Measurements from ENCODE around the gene MRPL18. TPM values are rescaled to one million over a fixed set of nuclear protein-coding genes. Genes with fewer than 3 reads are reported as not detected.

MRPL18 gene
- total and polyA plus RNA-seq, 9 donors: 66.7 to 80.2 (median 74.6) TPM

DNA sequence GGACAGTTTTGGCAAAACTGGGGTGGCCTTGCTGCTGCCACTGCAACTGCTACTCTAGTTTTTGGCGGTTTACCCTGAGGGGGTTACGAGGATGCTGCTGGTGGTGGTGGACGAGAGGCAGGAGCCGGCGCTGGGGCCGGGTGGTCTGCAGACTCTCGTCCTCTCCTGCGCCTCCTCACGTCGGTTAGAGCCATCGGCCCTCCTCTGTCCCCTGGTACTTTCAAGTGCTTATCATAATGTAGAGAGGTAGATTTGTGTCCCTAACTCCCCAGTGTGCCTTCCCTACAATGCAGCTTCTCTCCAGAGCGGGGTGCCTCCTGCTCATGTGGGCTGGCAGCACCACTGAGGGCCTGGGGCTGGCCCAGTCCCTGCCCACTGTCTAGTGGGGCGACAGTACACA lies 35.7 kb downstream of the MRPL18 start:
- 89% methylated on average over 7 of the region's 13 CpGs for WGBS (ENCODE audit: insufficient coverage)
- Histone ChIP-seq H3K27ac (ENCODE audit: low read length) (no peak overlapping the region), H3K9me3 (replicated peaks; ENCODE audit: control insufficient read depth, low read depth, low read length) (no peaks in the 10 kb centered on the region), H3K4me1 (ENCODE audit: control insufficient read depth, insufficient read depth, low read length) (peaks cover 41% of the 10 kb centered on the region), H3K4me3 (ENCODE audit: low read length) (no peak overlapping the region), H3K36me3 (ENCODE audit: control insufficient read depth, insufficient read depth, low read length) (no peaks in the 10 kb centered on the region), H3K27me3 (ENCODE audit: control insufficient read depth, insufficient read depth, low read length) (no peaks in the 10 kb centered on the region)
- no peak for DNase-seq

DNA sequence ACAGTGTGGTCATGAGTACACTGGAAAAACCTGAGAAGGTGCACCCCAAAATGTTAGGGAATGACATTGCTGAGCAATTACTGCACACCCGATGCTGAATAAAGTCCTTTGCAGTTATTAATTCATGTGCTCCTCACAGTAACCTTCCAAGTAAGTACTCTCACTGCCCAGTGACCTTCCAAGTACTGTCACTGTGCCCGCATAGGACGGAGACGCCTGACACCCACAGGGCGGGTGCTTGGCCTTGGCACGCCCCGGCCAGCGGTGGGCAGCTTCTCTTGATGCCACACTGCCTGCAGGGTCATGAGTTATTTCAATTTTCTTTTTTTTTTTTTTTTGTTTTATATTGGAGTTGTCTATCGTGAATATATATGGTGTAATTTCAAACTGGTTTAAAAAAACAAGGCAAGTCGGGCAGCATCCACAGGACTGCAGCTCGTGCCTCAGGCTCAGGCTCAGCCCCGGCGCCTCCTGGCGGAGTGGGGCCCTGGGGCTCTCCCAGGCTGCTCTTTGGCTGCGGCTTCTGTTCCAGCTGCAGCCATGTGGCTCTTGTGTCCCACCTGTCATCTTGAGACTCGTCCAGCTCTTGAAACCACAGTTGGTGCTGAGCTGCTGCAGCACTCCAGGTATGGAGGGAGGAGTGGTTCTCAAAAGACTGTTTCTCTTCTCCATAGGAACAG lies 36.8 kb downstream of the MRPL18 start:
- H3K27ac ChIP-seq (ENCODE audit: low read length): peak overlapping the region; percentile 59
- no peaks in the 10 kb centered on the region for H3K27me3 ChIP-seq (ENCODE audit: control insufficient read depth, insufficient read depth, low read length)
- H3K4me3 ChIP-seq (ENCODE audit: low read length): no peak overlapping the region
- peak; percentile 69 for DNase-seq
- 70% methylated on average over 10 of the region's 16 CpGs for WGBS (ENCODE audit: insufficient coverage)
- peaks cover 47% of the 10 kb centered on the region for H3K4me1 ChIP-seq (ENCODE audit: control insufficient read depth, insufficient read depth, low read length)
- no peaks in the 10 kb centered on the region for H3K36me3 ChIP-seq (ENCODE audit: control insufficient read depth, insufficient read depth, low read length)
- H3K9me3 ChIP-seq (replicated peaks; ENCODE audit: control insufficient read depth, low read depth, low read length): no peaks in the 10 kb centered on the region

DNA sequence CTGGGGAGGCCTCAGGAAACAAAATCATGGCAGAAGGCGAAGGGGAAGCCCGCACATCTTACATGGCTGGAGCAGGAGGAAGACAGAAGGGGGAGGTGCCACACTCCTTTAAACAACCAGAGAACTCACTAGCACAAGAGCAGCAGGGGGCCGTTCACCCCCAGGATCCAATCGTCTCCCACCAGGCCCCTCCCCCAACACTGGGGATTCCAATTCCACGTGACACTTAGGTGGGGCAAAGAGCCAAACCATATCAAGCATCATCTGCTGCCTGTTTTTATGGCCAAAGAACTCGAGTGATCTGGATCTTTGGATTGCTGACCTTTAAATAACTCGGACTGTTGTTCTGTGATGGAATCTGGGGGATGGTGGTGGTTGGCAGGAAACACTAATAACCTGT lies 37.8 kb downstream of the MRPL18 start:
- DNase-seq: peak; percentile 62
- Histone ChIP-seq H3K27ac (ENCODE audit: low read length) (peak overlapping the region; percentile 59), H3K4me1 (ENCODE audit: control insufficient read depth, insufficient read depth, low read length) (peaks cover 47% of the 10 kb centered on the region), H3K36me3 (ENCODE audit: control insufficient read depth, insufficient read depth, low read length) (no peaks in the 10 kb centered on the region), H3K9me3 (replicated peaks; ENCODE audit: control insufficient read depth, low read depth, low read length) (no peaks in the 10 kb centered on the region), H3K27me3 (ENCODE audit: control insufficient read depth, insufficient read depth, low read length) (no peaks in the 10 kb centered on the region), H3K4me3 (ENCODE audit: low read length) (no peak overlapping the region)
- 18% methylated on average over 3 of the region's 7 CpGs for WGBS (ENCODE audit: insufficient coverage)

DNA sequence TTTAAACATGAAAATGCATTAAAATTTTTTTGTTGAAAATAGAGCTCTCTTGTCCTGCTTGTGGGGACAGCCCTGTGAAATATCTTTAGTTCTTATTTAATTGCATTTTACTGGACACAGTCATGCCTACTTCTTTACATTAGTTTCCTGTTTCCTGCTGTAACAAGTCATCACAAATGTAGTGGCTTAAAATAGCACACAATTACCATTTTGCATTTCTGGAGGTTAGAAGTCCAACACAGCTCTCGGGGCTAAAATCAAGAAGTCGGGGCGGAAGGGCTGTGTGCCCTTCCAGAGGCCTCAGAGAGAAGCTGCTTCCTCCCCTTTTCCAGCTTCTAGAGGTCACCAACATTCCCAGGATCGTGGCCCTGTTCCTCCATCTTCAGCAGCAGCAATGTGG lies 39.3 kb downstream of the MRPL18 start:
- peak; percentile 33 for DNase-seq
- H3K4me3 ChIP-seq (ENCODE audit: low read length): no peak overlapping the region
- H3K4me1 ChIP-seq (ENCODE audit: control insufficient read depth, insufficient read depth, low read length): peaks cover 47% of the 10 kb centered on the region
- H3K36me3 ChIP-seq (ENCODE audit: control insufficient read depth, insufficient read depth, low read length): no peaks in the 10 kb centered on the region
- 44% methylated on average over 3 of the region's 4 CpGs for WGBS (ENCODE audit: insufficient coverage)
- H3K27me3 ChIP-seq (ENCODE audit: control insufficient read depth, insufficient read depth, low read length): no peaks in the 10 kb centered on the region
- H3K9me3 ChIP-seq (replicated peaks; ENCODE audit: control insufficient read depth, low read depth, low read length): no peaks in the 10 kb centered on the region
- H3K27ac ChIP-seq (ENCODE audit: low read length): peak overlapping the region; percentile 74

DNA sequence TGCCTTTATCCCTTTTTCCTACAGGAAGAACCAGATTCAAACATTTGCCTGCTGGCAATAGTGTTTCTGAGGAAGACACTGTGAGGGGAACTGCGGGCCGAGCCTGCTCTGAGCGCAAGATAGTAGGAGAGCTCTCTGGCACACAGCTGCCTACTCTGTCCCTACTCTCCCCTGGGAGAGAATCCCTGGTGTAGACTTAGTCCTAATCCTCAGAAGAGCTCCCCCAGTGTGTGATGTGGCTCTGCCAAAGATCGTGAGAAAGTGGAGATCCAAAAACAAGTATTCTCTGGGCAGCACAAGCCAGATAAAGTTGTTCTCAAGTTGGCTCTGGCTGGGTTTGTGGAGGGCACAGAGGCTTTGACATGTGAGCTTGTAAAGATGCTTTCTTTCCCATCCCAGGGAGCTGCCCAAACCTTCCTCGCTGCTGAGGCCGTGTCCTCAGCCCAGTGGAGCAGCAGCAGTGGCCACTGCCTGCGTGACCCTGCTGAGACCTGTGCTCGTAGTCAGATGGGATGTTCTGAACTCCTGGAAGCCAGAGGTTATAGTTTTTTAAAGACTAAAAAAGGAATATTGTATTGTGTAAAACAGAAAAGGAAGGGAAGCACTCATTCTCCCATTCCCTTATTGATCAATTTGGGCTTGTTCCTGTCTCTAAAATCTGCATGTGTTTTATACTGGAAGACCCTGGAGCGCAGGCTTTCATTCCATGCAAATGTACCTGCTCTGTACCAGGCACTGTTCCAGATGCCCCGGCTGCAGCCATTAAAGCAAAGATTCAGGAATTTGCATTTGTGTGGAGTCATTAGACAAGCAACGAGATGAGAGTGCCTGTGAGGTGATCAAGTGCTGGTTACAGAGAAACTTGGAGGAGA lies 40.5 kb downstream of the MRPL18 start:
- H3K27me3 ChIP-seq (ENCODE audit: control insufficient read depth, insufficient read depth, low read length): no peaks in the 10 kb centered on the region
- DNase-seq: no peak
- no peaks in the 10 kb centered on the region for H3K9me3 ChIP-seq (replicated peaks; ENCODE audit: control insufficient read depth, low read depth, low read length)
- WGBS (ENCODE audit: insufficient coverage): 56% methylated on average over 5 of the region's 11 CpGs
- no peak overlapping the region for H3K4me3 ChIP-seq (ENCODE audit: low read length)
- peak overlapping the region; percentile 13 for H3K27ac ChIP-seq (ENCODE audit: low read length)
- H3K36me3 ChIP-seq (ENCODE audit: control insufficient read depth, insufficient read depth, low read length): no peaks in the 10 kb centered on the region
- peaks cover 47% of the 10 kb centered on the region for H3K4me1 ChIP-seq (ENCODE audit: control insufficient read depth, insufficient read depth, low read length)

DNA sequence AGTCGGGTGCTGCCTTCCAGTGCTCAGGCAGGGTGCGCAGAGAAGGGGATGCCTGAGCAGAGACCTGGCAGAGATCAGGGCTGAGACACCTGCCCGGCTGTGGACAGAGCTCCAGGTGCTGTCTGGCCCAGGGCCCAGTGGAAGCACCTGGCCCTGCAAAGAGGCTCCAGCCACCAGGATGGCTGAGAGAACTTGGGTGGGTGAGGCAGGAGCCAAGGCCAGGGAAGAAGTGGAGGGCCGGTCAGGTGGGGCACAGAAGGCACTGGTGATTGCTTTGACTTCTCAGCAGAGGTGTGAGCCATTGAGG lies 41.1 kb downstream of the MRPL18 start:
- 79% methylated on average over 4 of the region's 4 CpGs for WGBS (ENCODE audit: insufficient coverage)

DNA sequence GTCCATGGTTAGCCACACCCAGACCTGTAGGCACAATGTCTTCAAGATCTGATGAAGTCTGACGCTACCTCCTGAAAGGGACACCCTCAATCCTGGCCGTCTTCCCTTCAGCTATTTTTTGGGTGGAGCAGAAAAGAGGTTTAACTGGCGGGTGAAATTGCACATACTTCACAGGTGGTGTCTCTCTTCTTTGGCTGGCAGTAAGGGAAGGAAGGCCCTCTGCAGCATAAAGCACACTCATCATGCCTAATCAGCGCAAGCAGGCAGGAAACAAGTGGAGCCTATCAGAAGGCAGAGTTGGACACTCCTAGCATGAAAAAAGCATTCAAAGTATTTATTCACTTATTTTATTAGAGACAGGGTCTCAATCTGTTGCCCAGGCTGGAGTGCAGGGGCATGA lies 42.7 kb downstream of the MRPL18 start:
- Histone ChIP-seq H3K4me1 (ENCODE audit: control insufficient read depth, insufficient read depth, low read length) (peaks cover 35% of the 10 kb centered on the region), H3K36me3 (ENCODE audit: control insufficient read depth, insufficient read depth, low read length) (no peaks in the 10 kb centered on the region), H3K27ac (ENCODE audit: low read length) (no peak overlapping the region), H3K9me3 (replicated peaks; ENCODE audit: control insufficient read depth, low read depth, low read length) (no peaks in the 10 kb centered on the region), H3K4me3 (ENCODE audit: low read length) (no peak overlapping the region), H3K27me3 (ENCODE audit: control insufficient read depth, insufficient read depth, low read length) (no peaks in the 10 kb centered on the region)
- no CpG with 5 or more reads among the region's 4 CpGs for WGBS (ENCODE audit: insufficient coverage)
- DNase-seq: no peak

More for the DNA sequence above, 41.1 kb downstream of the MRPL18 start:
- no peak overlapping the region for H3K4me3 ChIP-seq (ENCODE audit: low read length)
- H3K27me3 ChIP-seq (ENCODE audit: control insufficient read depth, insufficient read depth, low read length): no peaks in the 10 kb centered on the region
- no peak for DNase-seq
- H3K4me1 ChIP-seq (ENCODE audit: control insufficient read depth, insufficient read depth, low read length): peaks cover 43% of the 10 kb centered on the region
- H3K9me3 ChIP-seq (replicated peaks; ENCODE audit: control insufficient read depth, low read depth, low read length): no peaks in the 10 kb centered on the region
- no peaks in the 10 kb centered on the region for H3K36me3 ChIP-seq (ENCODE audit: control insufficient read depth, insufficient read depth, low read length)
- H3K27ac ChIP-seq (ENCODE audit: low read length): no peak overlapping the region

DNA sequence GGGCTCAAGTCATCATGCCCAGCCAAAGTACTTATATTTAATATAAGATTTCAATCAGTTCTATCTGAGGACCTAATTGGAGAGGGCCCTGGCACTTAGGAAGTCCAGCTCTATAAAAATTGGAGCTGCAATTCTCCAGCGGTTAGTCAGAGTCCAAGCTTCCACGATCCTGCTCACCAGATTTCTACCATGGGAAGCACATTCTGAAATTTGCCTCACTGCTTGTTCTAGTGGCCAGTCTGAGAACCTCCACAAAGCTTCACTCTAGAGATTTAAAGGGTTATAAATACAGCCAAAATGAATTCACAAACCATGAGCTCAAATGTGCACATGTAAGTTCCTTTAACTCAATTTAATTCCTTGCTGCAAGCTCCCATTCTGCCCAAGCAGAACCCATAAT lies 43.3 kb downstream of the MRPL18 start:
- H3K36me3 ChIP-seq (ENCODE audit: control insufficient read depth, insufficient read depth, low read length): no peaks in the 10 kb centered on the region
- no peak overlapping the region for H3K27ac ChIP-seq (ENCODE audit: low read length)
- DNase-seq: peak; percentile 37

DNA sequence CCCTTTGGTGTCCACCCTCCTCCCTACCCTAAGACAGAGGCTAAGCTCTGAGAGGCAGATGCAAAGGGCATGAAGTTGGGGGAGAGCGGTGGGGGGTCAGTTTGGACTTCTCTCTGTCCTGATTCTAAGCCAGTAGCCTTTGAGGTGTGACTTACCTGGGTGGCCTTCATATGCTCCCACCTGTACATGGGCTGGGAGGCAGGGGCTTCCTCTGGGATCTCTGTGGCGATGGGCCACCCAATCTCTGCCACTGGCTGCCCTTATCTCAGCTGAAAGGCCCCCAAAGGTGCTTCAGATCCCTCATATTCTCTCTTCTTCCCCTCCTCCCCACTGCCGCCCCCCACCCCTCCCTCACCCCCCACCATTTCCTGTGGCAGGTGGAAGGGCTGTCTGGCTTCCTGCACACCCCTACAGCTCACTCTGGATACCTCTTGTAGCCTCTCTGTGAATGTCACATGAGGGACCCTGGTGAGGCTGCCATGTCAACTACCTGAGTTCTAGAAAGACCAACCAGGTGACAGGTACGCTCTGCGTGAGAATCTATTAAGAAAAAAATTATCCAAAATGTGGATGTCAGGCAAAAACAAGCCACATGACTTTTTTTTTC lies 43.8 kb downstream of the MRPL18 start:
- H3K27ac ChIP-seq (ENCODE audit: low read length): no peak overlapping the region
- whole genome bisulfite sequencing (ENCODE audit: insufficient coverage): 100% methylated on average over 2 of the region's 5 CpGs
- no peak for DNase-seq
- H3K27me3 ChIP-seq (ENCODE audit: control insufficient read depth, insufficient read depth, low read length): no peaks in the 10 kb centered on the region
- peaks cover 27% of the 10 kb centered on the region for H3K4me1 ChIP-seq (ENCODE audit: control insufficient read depth, insufficient read depth, low read length)
- H3K36me3 ChIP-seq (ENCODE audit: control insufficient read depth, insufficient read depth, low read length): no peaks in the 10 kb centered on the region
- H3K9me3 ChIP-seq (replicated peaks; ENCODE audit: control insufficient read depth, low read depth, low read length): no peaks in the 10 kb centered on the region
- H3K4me3 ChIP-seq (ENCODE audit: low read length): no peak overlapping the region

More for the DNA sequence above, 43.3 kb downstream of the MRPL18 start:
- Histone ChIP-seq H3K9me3 (replicated peaks; ENCODE audit: control insufficient read depth, low read depth, low read length) (no peaks in the 10 kb centered on the region), H3K4me3 (ENCODE audit: low read length) (no peak overlapping the region), H3K27me3 (ENCODE audit: control insufficient read depth, insufficient read depth, low read length) (no peaks in the 10 kb centered on the region), H3K4me1 (ENCODE audit: control insufficient read depth, insufficient read depth, low read length) (peaks cover 32% of the 10 kb centered on the region)
- 33% methylated on average over 2 of the region's 2 CpGs for WGBS (ENCODE audit: insufficient coverage)

DNA sequence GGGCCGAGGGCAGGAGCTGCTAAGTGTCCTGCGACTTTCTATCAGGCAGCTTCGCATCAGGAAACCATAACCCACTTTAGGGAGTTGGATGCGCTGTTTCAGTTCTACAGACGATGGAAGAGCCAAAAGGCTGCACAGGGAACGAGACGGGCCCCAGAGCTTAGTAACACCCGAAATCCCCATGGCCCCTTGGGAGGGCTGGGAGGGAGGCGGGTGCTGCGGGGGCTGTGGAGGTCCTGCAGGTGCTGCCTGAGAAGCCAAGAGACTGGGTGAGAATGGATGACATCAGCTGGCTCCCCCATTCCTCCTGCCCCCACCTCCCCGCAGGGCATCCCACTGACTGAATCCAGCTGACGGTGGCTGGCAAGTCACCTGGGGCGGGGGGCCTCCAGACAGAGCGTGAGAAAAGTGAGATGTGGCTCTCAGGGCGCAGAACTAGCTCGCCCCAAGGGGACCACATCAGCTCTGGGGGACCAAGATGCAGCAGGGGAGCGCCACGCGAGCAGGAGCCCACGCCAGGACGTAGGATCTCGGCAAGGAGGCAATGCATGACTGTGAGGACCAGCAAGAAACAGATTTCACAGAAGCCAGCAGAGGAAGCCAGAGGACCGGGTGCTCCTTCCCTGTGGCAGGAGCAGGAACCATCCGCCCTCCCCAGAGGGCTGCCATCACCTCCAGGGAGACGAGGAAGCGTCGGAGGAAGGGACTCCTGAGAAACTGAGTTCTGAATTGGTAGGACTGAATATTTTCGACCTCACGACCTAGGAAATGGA lies 46.6 kb downstream of the MRPL18 start:
- Histone ChIP-seq H3K4me1 (ENCODE audit: control insufficient read depth, insufficient read depth, low read length) (peaks cover 6% of the 10 kb centered on the region), H3K27ac (ENCODE audit: low read length) (no peak overlapping the region), H3K36me3 (ENCODE audit: control insufficient read depth, insufficient read depth, low read length) (no peaks in the 10 kb centered on the region), H3K4me3 (ENCODE audit: low read length) (no peak overlapping the region), H3K27me3 (ENCODE audit: control insufficient read depth, insufficient read depth, low read length) (no peaks in the 10 kb centered on the region), H3K9me3 (replicated peaks; ENCODE audit: control insufficient read depth, low read depth, low read length) (no peaks in the 10 kb centered on the region)
- DNase-seq: no peak
- WGBS (ENCODE audit: insufficient coverage): 80% methylated on average over 16 of the region's 29 CpGs
